IPS-18a (cell line): ENCODE data around the gene OAS1.
A peak's percentile ranks its signal among the peaks of the same experiment; 100 is the strongest.
"Not testable (repeated sequence)": the region's sequence is repeated elsewhere in the genome, so short reads cannot be mapped to it uniquely, and the experiment has no call there.

Experiments used
- H3K27ac ChIP-seq: one replicate; pipeline ENCODE4 v1.5.1; 2013; ENCODE audit warnings: low read length
- H3K27me3 ChIP-seq: one replicate; pipeline ENCODE4 v1.6.1; 2013; ENCODE audit warnings: mild to moderate bottlenecking, low read length; ENCODE audit not compliant: control insufficient read depth, insufficient read depth
- H3K36me3 ChIP-seq: one replicate; pipeline ENCODE4 v1.6.1; 2013; ENCODE audit warnings: low read depth, low read length; ENCODE audit not compliant: control insufficient read depth
- H3K4me1 ChIP-seq: one replicate; pipeline ENCODE4 v1.6.1; 2013; ENCODE audit warnings: low read depth, low read length; ENCODE audit not compliant: control insufficient read depth
- H3K4me3 ChIP-seq: one replicate; pipeline ENCODE4 v1.5.1; 2013; ENCODE audit warnings: low read length
- H3K9ac ChIP-seq: one replicate; pipeline ENCODE4 v1.6.1; 2013; ENCODE audit warnings: mild to moderate bottlenecking, low read length, moderate library complexity
- H3K9me3 ChIP-seq: one replicate; pipeline ENCODE4 v1.6.1; 2013; ENCODE audit warnings: low read depth, low read length; ENCODE audit not compliant: control insufficient read depth

The OAS1 gene

DNA sequence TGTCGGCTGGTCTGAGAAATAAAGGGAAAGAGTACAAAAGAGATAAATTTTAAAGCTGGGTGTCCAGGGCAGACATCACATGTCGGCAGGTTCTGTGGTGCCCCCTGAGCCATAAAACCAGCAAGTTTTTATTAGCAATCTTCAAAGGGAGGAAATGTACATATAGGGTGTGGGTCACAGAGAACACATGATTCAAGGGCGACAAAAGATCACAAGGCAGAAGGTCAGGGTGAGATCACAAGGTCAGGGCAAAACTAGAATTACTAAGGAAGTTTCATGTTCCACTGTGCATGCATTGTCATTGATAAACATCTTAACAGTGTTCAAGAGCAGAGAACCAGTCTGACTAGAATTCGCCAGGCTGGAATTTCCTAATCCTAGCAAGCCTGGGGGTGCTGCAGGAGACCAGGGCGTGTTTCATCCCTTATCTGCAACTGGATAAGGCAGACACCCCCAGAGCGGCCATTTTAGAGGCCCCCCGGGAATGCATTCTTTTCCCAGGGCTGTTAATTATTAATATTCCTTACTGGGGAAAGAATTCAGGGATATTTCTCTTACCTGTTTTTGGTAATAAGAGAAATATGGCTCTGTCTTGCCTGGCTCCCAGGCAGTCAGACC is 19.8 kb downstream of the OAS1 start:
- not testable (repeated sequence) for H3K27ac ChIP-seq

GRCh38 chr12:112927475-112927874 is 20.7 kb downstream of the OAS1 start:
- Histone ChIP-seq H3K9ac (no peak overlapping the region), H3K9me3 (no peaks in the 10 kb centered on the region), H3K4me3 (no peak overlapping the region), H3K36me3 (no peaks in the 10 kb centered on the region), H3K27ac (no peak overlapping the region), H3K4me1 (peaks cover 2% of the 10 kb centered on the region), H3K27me3 (no peaks in the 10 kb centered on the region)

More for the DNA sequence above, 19.8 kb downstream of the OAS1 start:
- not testable (repeated sequence) for H3K4me3 ChIP-seq, H3K36me3 ChIP-seq, H3K9ac ChIP-seq, H3K9me3 ChIP-seq, H3K4me1 ChIP-seq, H3K27me3 ChIP-seq

DNA sequence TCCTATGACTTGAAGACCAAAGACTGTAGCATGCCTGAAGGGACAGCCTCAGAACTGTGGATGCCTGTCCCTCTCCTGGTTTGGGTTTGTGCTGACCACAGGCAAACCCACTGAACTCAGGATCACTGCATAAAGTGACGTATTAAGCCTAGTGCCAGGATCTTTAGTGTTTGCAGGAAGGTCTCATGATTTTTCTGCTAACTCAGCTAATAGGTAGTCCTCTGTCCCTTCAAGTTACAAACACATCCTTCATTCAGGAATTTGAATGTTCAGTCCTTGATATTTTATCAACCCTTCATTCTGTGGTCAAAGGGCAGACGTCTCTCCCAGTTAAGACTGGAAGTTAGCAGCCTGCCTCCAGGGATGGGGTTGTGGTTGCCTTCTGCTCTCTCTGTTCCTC is 21.2 kb downstream of the OAS1 start:
- Histone ChIP-seq H3K27me3 (no peaks in the 10 kb centered on the region), H3K9me3 (no peaks in the 10 kb centered on the region), H3K27ac (no peak overlapping the region), H3K9ac (no peak overlapping the region), H3K4me3 (no peak overlapping the region), H3K4me1 (peaks cover 3% of the 10 kb centered on the region), H3K36me3 (no peaks in the 10 kb centered on the region)

- Histone ChIP-seq H3K4me1 (peaks cover 3% of the 10 kb centered on the region), H3K9ac (no peak overlapping the region), H3K9me3 (no peaks in the 10 kb centered on the region), H3K27me3 (no peaks in the 10 kb centered on the region), H3K36me3 (no peaks in the 10 kb centered on the region), H3K27ac (no peak overlapping the region), H3K4me3 (no peak overlapping the region)
Measured at GRCh38 chr12:112928978-112929377, 22.2 kb downstream of the OAS1 start.

- Histone ChIP-seq H3K9me3 (no peaks in the 10 kb centered on the region), H3K4me1 (peaks cover 3% of the 10 kb centered on the region), H3K4me3 (no peak overlapping the region), H3K9ac (no peak overlapping the region), H3K36me3 (no peaks in the 10 kb centered on the region), H3K27ac (no peak overlapping the region), H3K27me3 (no peaks in the 10 kb centered on the region)
Measured at GRCh38 chr12:112929715-112930114, 23.0 kb downstream of the OAS1 start.

DNA sequence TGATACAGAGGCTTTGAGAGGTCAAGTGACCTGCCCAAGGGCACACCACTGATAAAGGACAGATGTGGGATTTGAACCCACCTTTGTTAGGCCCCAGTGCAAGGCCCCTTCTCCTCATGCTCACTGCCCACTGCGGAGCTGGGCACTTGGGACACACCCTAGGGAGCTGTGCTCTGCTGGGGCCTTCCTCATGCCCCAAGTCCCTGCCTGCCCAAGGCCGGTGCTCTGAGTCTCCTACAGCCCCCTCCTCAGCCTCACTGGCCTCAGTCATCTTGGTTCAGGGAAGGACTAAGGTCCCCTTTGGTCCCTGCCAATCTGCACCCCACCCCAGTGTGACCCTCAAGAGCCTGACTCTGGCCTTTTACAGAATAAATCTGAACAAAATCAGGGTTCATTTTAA is 23.6 kb downstream of the OAS1 start:
- no peaks in the 10 kb centered on the region for H3K9me3 ChIP-seq
- no peaks in the 10 kb centered on the region for H3K27me3 ChIP-seq
- H3K9ac ChIP-seq = no peak overlapping the region
- H3K4me1 ChIP-seq = peaks cover 3% of the 10 kb centered on the region
- no peak overlapping the region for H3K27ac ChIP-seq
- H3K4me3 ChIP-seq = no peak overlapping the region
- no peaks in the 10 kb centered on the region for H3K36me3 ChIP-seq

GRCh38 chr12:112932485-112933128 is 25.8 kb downstream of the OAS1 start:
- Histone ChIP-seq H3K27me3 (peaks cover 5% of the 10 kb centered on the region), H3K4me3 (no peak overlapping the region), H3K36me3 (no peaks in the 10 kb centered on the region), H3K9me3 (no peaks in the 10 kb centered on the region), H3K4me1 (peaks cover 3% of the 10 kb centered on the region), H3K27ac (no peak overlapping the region), H3K9ac (no peak overlapping the region)

GRCh38 chr12:112933129-112933505 is 26.4 kb downstream of the OAS1 start:
- Histone ChIP-seq H3K4me1 (peaks cover 3% of the 10 kb centered on the region), H3K4me3 (no peak overlapping the region), H3K36me3 (no peaks in the 10 kb centered on the region), H3K9ac (no peak overlapping the region), H3K27ac (no peak overlapping the region), H3K27me3 (peaks cover 10% of the 10 kb centered on the region), H3K9me3 (no peaks in the 10 kb centered on the region)

- Histone ChIP-seq H3K27ac (no peak overlapping the region), H3K4me3 (no peak overlapping the region), H3K9ac (no peak overlapping the region), H3K27me3 (peaks cover 20% of the 10 kb centered on the region), H3K9me3 (no peaks in the 10 kb centered on the region), H3K4me1 (peaks cover 3% of the 10 kb centered on the region), H3K36me3 (no peaks in the 10 kb centered on the region)
Measured at GRCh38 chr12:112936264-112936663, 29.5 kb downstream of the OAS1 start.

- Histone ChIP-seq H3K27me3 (peaks cover 20% of the 10 kb centered on the region), H3K9me3 (no peaks in the 10 kb centered on the region), H3K4me3 (no peak overlapping the region), H3K4me1 (peaks cover 3% of the 10 kb centered on the region), H3K9ac (no peak overlapping the region), H3K27ac (no peak overlapping the region), H3K36me3 (no peaks in the 10 kb centered on the region)
Measured at GRCh38 chr12:112936927-112937326, 30.2 kb downstream of the OAS1 start.

DNA sequence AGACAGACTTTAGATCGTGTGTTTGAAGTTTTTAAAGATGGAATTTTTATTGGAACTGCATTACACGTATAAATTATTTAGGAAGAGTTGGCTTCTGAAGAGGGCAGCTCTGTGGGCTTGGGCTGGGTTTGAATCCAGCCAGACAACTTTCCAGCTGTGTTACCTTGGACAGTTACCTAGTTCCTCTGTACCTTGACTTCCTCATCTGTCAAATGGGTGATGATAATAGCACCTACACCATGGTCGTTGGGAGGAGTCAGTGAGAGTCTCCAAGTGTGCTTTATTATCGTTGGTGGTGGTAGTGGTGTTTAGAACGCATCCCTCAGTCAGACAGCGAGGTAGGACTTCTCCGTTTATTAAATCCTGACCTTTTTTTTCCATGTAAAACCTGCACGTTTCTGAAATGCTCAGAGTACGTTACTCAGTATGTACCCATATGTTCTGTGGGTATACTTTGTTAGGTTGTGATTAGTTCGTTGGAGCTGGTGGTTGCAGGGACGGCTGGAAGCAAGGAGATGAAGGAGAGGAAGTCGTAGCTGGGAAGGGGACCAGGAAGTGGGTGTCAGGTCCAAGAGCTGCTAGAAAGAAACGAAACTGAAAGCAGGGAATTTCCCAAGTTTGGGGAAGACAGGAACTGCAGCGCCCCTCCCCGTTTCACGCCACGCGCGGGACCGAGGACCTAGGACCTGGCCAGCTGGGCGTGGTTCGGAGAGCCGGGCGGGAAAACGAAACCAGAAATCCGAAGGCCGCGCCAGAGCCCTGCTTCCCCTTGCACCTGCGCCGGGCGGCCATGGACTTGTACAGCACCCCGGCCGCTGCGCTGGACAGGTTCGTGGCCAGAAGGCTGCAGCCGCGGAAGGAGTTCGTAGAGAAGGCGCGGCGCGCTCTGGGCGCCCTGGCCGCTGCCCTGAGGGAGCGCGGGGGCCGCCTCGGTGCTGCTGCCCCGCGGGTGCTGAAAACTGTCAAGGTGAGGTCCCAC is 31.3 kb downstream of the OAS1 start, which contains the start of gene OAS3:
Gene OAS3 (plus strand): TSS at position 734 of the 979 bp plus-strand sequence. CDS start 57 bp downstream, at position 791.
- Histone ChIP-seq H3K27me3 (peaks cover 20% of the 10 kb centered on the region), H3K9ac (no peak within 1 kb of the TSS), H3K4me1 (no peaks in the 10 kb centered on the region), H3K9me3 (no peaks in the 10 kb centered on the region), H3K4me3 (peak within 1 kb of the TSS; percentile 52), H3K27ac (no peak within 1 kb of the TSS), H3K36me3 (no peaks in the 10 kb centered on the region)
